B cell (primary cell): ENCODE data around the gene ADO. TPM values are rescaled to one million over a fixed set of nuclear protein-coding genes. Genes with fewer than 3 reads are reported as not detected.
A peak's percentile ranks its signal among the peaks of the same experiment; 100 is the strongest.

Experiments used
- ATAC-seq: fragments of 200-7000 bp; cut with Tn5 transposase; one replicate; pipeline ENCODE4 v1.10.0; 2021; ENCODE audit warnings: low read depth, mild to moderate bottlenecking, moderate number of reproducible peaks, moderate library complexity
- CTCF ChIA-PET: fragments of 350-600 bp; sonication (Branson Sonifier 250); formaldehyde crosslinking; loops from one replicate; lab custom pipeline; 2021; ENCODE audit warnings: antibody characterized with exemption, inconsistent platforms; lab: Charles Lee
- POLR2A ChIA-PET: fragments of 350-600 bp; sonication (Branson Sonifier 250); formaldehyde crosslinking; loops from one replicate; lab custom pipeline; 2021; ENCODE audit warnings: antibody characterized with exemption; lab: Charles Lee
- DNase-seq: peaks from one replicate; pipeline ENCODE4 v3.0.0; 2013
- H2AFZ ChIP-seq: 2 replicates; pipeline ENCODE4 v1.6.1; 2012; ENCODE audit warnings: mild to moderate bottlenecking, low read depth, low read length; ENCODE audit not compliant: insufficient read depth, poor library complexity, severe bottlenecking
- H3K27ac ChIP-seq, 2 donors: 1 replicate in 1 of 2; 2 replicates in 1 of 2; pipeline ENCODE4 v1.5.1; 2012 to 2013; ENCODE audit warnings: low read length in 2 of 2, mild to moderate bottlenecking in 2 of 2, moderate library complexity in 1 of 2
- H3K27me3 ChIP-seq, 4 experiments: fragments of 200-600 bp in 1 of 4; sonication (generic) in 1 of 4; replicated peaks in 1 of 4; 1 replicate in 2 of 4; 2 replicates in 2 of 4; pipeline versions ENCODE4 v1.6.1 to v1.7.0; 2013 to 2016; ENCODE audit warnings: low read length in 3 of 4, mild to moderate bottlenecking in 2 of 4, mixed read lengths in 1 of 4, moderate library complexity in 1 of 4; ENCODE audit not compliant: insufficient read depth in 4 of 4, control insufficient read depth in 3 of 4; ENCODE audit errors: control extremely low read depth in 1 of 4
- H3K36me3 ChIP-seq, 2 experiments: replicated peaks in 1 of 2; 1 replicate in 1 of 2; 2 replicates in 1 of 2; pipeline versions ENCODE4 v1.6.1 to v1.7.1; 2013; ENCODE audit warnings: low read length in 1 of 2; ENCODE audit not compliant: insufficient read depth in 2 of 2, control insufficient read depth in 1 of 2; ENCODE audit errors: control extremely low read depth in 1 of 2, extremely low read depth in 1 of 2
- H3K4me1 ChIP-seq, 2 donors: fragments of 200-600 bp in 1 of 2; sonication (generic) in 1 of 2; 1 replicate in 1 of 2; 2 replicates in 1 of 2; pipeline versions ENCODE4 v1.5.1 to v1.6.1; 2013 to 2017; ENCODE audit warnings: low read length in 2 of 2; ENCODE audit not compliant: control insufficient read depth in 2 of 2, insufficient read depth in 2 of 2
- H3K4me2 ChIP-seq: replicated peaks from 2 replicates; pipeline ENCODE3; 2012; ENCODE audit warnings: mild to moderate bottlenecking, low read depth, low read length; ENCODE audit not compliant: poor library complexity, severe bottlenecking
- H3K4me3 ChIP-seq, 5 experiments: fragments of 200-600 bp in 1 of 5; sonication (generic) in 1 of 5; 1 replicate in 3 of 5; 2 replicates in 2 of 5; pipeline versions ENCODE4 v1.5.1 to v1.7.0; 2011 to 2016; ENCODE audit warnings: low read length in 4 of 5, mild to moderate bottlenecking in 4 of 5, low read depth in 2 of 5, control low read depth in 1 of 5, moderate library complexity in 1 of 5; ENCODE audit not compliant: insufficient read depth in 1 of 5; ENCODE audit errors: control extremely low read depth in 1 of 5, extremely low read depth in 1 of 5
- H3K79me2 ChIP-seq: fragments of 200-600 bp; sonication (generic); one replicate; pipeline ENCODE4 v1.6.0; 2016; ENCODE audit warnings: low read length; ENCODE audit not compliant: control insufficient read depth, insufficient read depth
- H3K9ac ChIP-seq: fragments of 200-600 bp; sonication (generic); 2 replicates; pipeline ENCODE4 v1.6.1; 2017; ENCODE audit warnings: mild to moderate bottlenecking, low read length, moderate library complexity
- H3K9me3 ChIP-seq, 3 donors: one replicate each; pipeline versions ENCODE4 v1.6.1 to v1.7.1; 2013; ENCODE audit warnings: low read length in 2 of 3; ENCODE audit not compliant: control insufficient read depth in 2 of 3, insufficient read depth in 1 of 3; ENCODE audit errors: control extremely low read depth in 1 of 3
- H4K20me1 ChIP-seq: 2 replicates; pipeline ENCODE4 v1.6.0; 2012; ENCODE audit warnings: mild to moderate bottlenecking, low read length; ENCODE audit not compliant: insufficient read depth, control insufficient read depth, poor library complexity, severe bottlenecking
- H3K27ac Mint-ChIP-seq: one replicate; pipeline ENCODE4 v1.8.0; 2021; ENCODE audit warnings: mixed read lengths
- H3K27me3 Mint-ChIP-seq: one replicate; pipeline ENCODE4 v1.8.0; 2021; ENCODE audit warnings: mixed read lengths
- H3K4me1 Mint-ChIP-seq: one replicate; pipeline ENCODE4 v1.8.0; 2021; ENCODE audit warnings: mixed read lengths
- H3K4me3 Mint-ChIP-seq: one replicate; pipeline ENCODE4 v1.8.0; 2021; ENCODE audit warnings: mixed read lengths
- H3K9me3 Mint-ChIP-seq: one replicate; pipeline ENCODE4 v1.8.0; 2022; ENCODE audit warnings: mixed read lengths; ENCODE audit not compliant: insufficient read depth
- CTCF ChIP-seq: fragments of 200-600 bp; IDR thresholded peaks from one replicate; pipeline ENCODE4 v1.8.0; 2022; ENCODE audit warnings: antibody characterized with exemption, mild to moderate bottlenecking
- EZH2 ChIP-seq: IDR thresholded peaks from 2 replicates; pipeline ENCODE4 v1.6.1; 2012; ENCODE audit warnings: borderline replicate concordance, low read depth, mild to moderate bottlenecking, moderate library complexity, low read length; ENCODE audit not compliant: insufficient read depth, poor library complexity, severe bottlenecking
- WGBS: methylation state at CpG from one replicate; pipeline ENCODE4 v1.1.5; 2013; ENCODE audit warnings: missing lambda C conversion rate; ENCODE audit not compliant: insufficient coverage; 5-methylcytosine and 5-hydroxymethylcytosine counted together
- intact Hi-C: fragments of 100-400 bp; cut with micrococcal nuclease; formaldehyde crosslinking; loops from one replicate; pipeline ENCODE4 v1.10.0; 2022
- polyA plus RNA-seq: library from polyadenylated mRNA; depleted of rRNA; stranded (reverse); fragments of >200 nt; gene quantifications from 2 replicates; pipeline ENCODE4 v1.2.3, GENCODE V29; 2012
- total RNA-seq, 2 donors: library from RNA; stranded (reverse); fragments of 120-200 nt in 1 of 2; gene quantifications; 1 replicate in 1 of 2; 2 replicates in 1 of 2; pipeline versions ENCODE4 v1.2.3 to v1.2.4, GENCODE V29; 2013 to 2022

ADO gene
- total and polyA plus RNA-seq, 2 donors (not counting 1 experiment from before 2014, with no cell fraction given): 9.4 to 18.4 TPM

GRCh38 chr10:62811159-62811875 lies 6.8 kb downstream of the ADO start:
- Mint-ChIP-seq H3K27me3 (peaks cover 3% of the 10 kb centered on the region), H3K27ac (no peak overlapping the region), H3K4me1 (peaks cover 70% of the 10 kb centered on the region), H3K9me3 (no peaks in the 10 kb centered on the region), H3K4me3 (peak overlapping the region; percentile 32)
- Histone ChIP-seq H3K36me3 (peaks cover 0 to 6% of the 10 kb centered on the region in 2 experiments), H3K27ac (no peak overlapping the region), H2AFZ (no peak overlapping the region), H3K79me2 (peaks cover 45% of the 10 kb centered on the region), H3K4me2 (no peak overlapping the region), H3K27me3 (peaks cover 0 to 20% (median 0%) of the 10 kb centered on the region in 4 experiments), H3K9me3 (no peaks in the 10 kb centered on the region), H3K4me1 (peaks cover 36 to 38% of the 10 kb centered on the region in 2 donors), H3K9ac (no peak overlapping the region), H4K20me1 (peaks cover 28% of the 10 kb centered on the region), H3K4me3 (no peak overlapping the region)
- no CpG with 5 or more reads among the region's 10 CpGs for WGBS
- ChIA-PET POLR2A (no interaction called here), CTCF (interaction anchor here (1.0 to 1.2 kb wide), 2 partner anchors 130 to 319 kb away, joined by 3 to 4 read pairs; no protein-coding TSS in a partner anchor)
- intact Hi-C loops: loop anchor here (10.0 kb wide), 1 partner anchor 453 kb away; no protein-coding TSS in a partner anchor
- DNase-seq: peak; percentile 26
- no peak for ATAC-seq
- TF ChIP-seq EZH2: no peak

GRCh38 chr10:62812672-62813439 lies 8.3 kb downstream of the ADO start:
- peaks cover 33% of the 10 kb centered on the region for H3K79me2 ChIP-seq
- ATAC-seq: no peak
- H2AFZ ChIP-seq: no peak overlapping the region
- 96% methylated on average over 13 of the region's 13 CpGs for WGBS
- no peaks in the 10 kb centered on the region for H3K36me3 ChIP-seq
- H4K20me1 ChIP-seq: peaks cover 20% of the 10 kb centered on the region
- intact Hi-C loops: loop anchor here (10.0 kb wide), 1 partner anchor 452 kb away; no protein-coding TSS in a partner anchor
- H3K27ac ChIP-seq: no peak overlapping the region
- H3K9me3 ChIP-seq: no peaks in the 10 kb centered on the region
- TF ChIP-seq CTCF: no peak
- no peak for TF ChIP-seq EZH2
- H3K27me3 Mint-ChIP-seq: peaks cover 3% of the 10 kb centered on the region
- H3K4me1 ChIP-seq: peaks cover 23 to 32% of the 10 kb centered on the region in 2 donors
- peak overlapping the region; percentile 6 for H3K4me3 Mint-ChIP-seq
- H3K27ac Mint-ChIP-seq: no peak overlapping the region
- ChIA-PET CTCF (interaction anchor here (0.6 to 9.3 kb wide), 2 partner anchors 201 to 373 kb away, joined by 3 to 204 read pairs; no protein-coding TSS in a partner anchor), POLR2A (no interaction called here)
- no peak overlapping the region for H3K9ac ChIP-seq
- no peak overlapping the region for H3K4me3 ChIP-seq
- peaks cover 65% of the 10 kb centered on the region for H3K4me1 Mint-ChIP-seq
- no peak overlapping the region for H3K4me2 ChIP-seq
- DNase-seq: no peak
- H3K9me3 Mint-ChIP-seq: no peaks in the 10 kb centered on the region
- H3K27me3 ChIP-seq: peaks cover 0 to 20% (median 0%) of the 10 kb centered on the region in 4 experiments
